ENCODE results near the gene LILRB2. TPM values are rescaled to one million over a fixed set of nuclear protein-coding genes. Genes with fewer than 3 reads are reported as not detected.
"Not testable (repeated sequence)": the region's sequence is repeated elsewhere in the genome, so short reads cannot be mapped to it uniquely, and the experiment has no call there.

The LILRB2 gene
- total RNA-seq, 1 donor from 2014 or later = 1.5 TPM

GRCh38 chr19:54302257-54302656, 21.3 kb upstream of the LILRB2 start:
- no peak for DNase-seq

- DNase-seq = no peak
These were observed 18.6 kb upstream of the LILRB2 start for GRCh38 chr19:54299515-54299914.

- DNase-seq = no peak
These were observed 18.2 kb upstream of the LILRB2 start for GRCh38 chr19:54299126-54299498.

DNA sequence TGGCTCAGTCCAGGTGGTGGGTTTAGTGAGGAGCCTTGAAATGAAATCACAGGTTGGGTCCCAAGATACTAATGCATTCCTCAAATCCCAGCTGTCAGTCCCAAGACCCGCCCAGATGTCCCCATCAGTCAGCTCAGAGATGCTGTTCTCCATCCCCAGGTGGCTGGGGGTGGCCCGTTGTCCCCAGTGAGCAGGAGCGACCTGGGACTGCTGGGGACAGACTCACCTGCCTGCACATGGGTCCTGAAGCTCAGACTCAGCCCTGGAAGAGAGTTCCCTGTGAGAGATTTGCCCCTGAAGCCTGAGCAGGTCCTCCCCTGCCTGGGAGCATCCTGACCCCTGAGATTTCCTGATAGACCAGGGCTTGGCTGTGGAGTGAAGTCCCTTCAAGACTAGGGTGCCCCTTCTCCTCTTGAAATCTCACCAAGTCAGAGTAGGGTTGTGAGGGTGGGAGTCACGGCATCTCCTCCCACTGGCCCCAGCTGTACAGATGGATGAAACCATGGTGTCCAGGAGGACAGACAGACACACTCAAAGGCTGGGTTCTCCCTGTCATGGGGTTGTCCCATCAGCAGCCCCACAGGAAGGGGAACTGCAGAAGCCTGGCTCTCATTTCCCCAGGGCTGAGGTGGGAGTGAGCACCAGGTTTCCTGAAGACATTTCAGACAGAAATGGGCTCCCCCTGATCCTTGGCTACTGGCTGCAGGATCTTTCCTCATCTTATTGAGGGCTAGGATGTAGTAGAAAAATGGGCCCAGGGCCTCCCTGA, 17.6 kb upstream of the LILRB2 start:
- DNase-seq = no peak

GRCh38 chr19:54297759-54298305, 16.9 kb upstream of the LILRB2 start:
- DNase-seq = no peak

DNA sequence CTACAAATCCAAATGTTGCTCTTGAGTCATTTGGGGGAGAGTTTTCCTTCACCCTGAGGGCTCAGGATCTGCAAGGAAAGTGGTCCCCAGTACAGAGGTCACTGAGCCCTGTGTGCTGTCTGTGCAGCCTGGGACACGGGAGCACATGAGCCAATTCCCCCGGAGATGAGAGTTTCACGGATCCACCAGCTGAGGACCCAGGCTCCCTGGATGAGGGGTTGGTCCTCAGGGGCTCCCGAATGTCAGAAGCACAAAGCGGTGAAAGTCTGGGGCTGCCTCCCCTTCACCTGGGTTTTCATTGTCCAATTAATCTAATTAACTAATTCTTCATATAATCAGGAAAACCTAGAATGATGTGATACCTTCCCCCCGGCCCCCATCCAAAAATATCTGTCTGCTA, 13.6 kb upstream of the LILRB2 start:
- no peak for DNase-seq

- DNase-seq = not testable (repeated sequence)
These were observed 8.2 kb upstream of the LILRB2 start for GRCh38 chr19:54289160-54289559.

GRCh38 chr19:54287456-54287855, 6.5 kb upstream of the LILRB2 start:
- DNase-seq = no peak

- DNase-seq = not testable (repeated sequence)
These were observed 5.4 kb upstream of the LILRB2 start for GRCh38 chr19:54286283-54286682.

DNA sequence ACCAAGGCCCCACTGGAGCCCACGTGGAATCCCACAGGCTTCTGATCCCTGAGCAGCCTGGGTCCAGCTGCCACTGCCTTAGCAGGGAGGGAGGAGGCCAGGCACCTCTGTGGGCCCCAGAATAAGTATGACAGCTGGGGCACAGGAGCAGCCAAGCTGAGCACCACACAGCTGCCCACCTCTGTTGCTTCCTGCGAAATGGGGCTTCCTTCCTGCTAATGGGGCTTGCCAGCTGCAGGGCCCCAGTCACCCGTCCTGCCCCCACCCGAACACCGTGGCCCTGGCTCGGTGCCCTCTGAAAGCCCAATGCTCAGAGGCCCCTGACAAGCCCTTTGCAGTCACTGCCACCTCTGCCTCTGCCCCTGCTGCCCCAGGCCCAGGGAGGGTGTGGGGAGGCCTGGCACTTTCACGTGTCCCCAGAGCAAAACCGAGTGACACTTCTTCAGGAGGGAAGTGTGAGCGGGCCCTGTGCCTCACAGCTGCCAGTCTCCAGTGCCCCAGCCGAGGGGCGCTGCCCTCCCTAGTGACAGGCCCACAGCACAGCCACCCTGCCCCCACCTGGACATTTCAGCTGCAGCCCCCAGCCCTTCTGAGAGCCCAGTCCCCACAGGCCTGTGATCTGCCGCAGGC, 4.6 kb upstream of the LILRB2 start:
- DNase-seq = not testable (repeated sequence)

- DNase-seq = no peak
These were observed 2.0 kb upstream of the LILRB2 start for GRCh38 chr19:54282686-54283470.

DNA sequence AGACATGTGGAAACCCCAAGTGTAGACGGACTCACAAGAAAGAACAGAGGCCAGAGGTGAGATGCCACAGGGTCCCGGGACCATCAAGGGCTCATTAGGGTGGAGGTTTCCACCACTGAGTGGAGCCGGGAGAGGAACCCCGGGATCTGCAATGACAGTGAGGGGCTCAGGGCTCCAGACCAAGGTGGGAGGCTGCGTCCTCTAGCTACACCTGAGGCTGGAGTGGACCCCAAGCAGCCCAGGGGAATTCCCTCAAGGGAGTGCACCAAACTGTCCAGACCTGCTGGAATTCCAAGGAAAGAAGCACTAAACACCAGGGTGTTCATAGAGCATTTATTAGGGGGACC, 792 bp upstream of the LILRB2 start:
- not testable (repeated sequence) for DNase-seq

DNA sequence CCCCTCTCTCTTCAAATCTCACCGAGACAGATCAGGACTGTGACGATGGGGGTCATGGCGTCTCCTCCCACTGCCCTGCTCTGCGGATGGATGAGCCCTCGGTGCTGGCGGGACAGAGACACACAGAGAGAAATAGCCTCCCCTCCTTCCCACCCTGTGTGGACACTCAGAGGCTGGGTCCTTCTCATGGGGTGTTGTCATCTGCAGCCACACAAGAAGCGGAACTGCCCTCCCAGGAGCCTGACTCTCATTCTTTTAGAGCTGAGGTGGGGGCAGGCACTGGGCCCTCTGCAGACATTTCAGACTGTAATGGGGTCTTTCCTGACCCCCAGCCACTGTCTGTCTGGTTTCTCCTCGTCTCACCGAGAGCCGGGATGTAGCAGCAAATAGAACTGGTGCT, 469 bp downstream of the LILRB2 start:
- DNase-seq = not testable (repeated sequence)

DNA sequence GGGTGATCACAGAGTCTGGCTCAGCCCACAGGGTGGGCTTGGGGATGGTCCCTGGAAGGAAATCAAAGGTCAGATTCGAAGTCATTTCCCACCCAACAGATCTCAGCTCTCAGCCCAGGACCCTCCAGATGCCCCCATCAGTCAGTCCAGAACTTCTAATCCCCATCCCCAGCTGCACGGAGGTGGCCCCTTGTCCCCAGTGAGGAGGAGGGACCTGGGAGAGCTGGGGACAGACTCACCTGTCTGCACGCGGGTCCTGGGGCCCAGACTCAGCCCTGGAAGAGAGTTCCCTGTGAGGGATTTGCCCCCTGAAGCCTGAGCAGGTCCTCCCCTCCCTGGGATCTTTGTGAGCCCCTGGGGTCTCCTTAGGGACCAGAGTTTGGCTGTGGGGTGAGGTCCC, 885 bp downstream of the LILRB2 start:
- not testable (repeated sequence) for DNase-seq

GRCh38 chr19:54279406-54279962, 1.4 kb downstream of the LILRB2 start:
- no peak for DNase-seq

- DNase-seq = not testable (repeated sequence)
These were observed 2.2 kb downstream of the LILRB2 start for GRCh38 chr19:54278571-54279195.

DNA sequence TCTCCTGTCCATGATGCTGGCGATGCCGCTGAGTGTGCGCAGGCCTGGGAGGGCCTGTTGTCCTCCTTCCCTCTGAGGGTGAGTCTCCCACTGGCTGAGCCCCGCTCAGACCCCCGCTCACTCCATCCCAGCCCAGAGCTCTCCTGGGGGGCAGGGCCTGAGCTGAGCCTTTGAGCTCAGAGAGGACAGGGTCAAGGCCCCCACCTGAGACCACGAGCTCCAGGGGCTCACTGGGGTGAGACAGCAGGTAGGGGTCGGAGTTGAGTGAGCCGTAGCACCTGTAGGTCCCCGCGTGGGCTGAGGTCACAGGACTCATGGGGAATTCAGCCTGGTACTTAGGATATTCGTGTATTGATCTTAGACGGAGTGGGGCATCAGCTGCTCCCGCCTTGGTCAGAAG, 2.9 kb downstream of the LILRB2 start:
- DNase-seq = not testable (repeated sequence)

DNA sequence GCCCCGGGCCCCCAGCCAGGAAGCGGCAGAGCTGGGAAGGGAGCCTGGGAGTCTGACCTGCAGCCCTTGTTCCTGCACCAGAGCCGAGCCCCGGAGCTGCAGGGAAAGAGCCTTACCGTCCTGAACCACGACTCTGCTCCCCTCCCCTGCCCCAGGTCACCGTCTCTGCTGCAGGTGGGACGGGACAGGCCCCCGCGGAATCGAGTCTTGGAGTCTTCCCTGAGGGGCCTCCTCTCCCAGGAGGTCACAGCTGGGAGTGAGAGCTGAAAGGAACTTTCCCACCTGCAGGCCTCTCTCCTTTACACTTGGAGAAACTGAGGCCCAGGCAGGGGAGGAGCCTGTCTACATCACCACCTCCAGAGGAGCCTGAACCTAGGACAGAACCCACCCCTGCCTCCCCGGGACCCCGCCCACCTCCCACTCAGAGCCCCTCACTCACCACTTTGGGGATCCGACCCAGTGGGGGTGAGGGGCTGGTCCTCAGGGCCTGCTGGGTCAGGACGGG, 3.7 kb downstream of the LILRB2 start:
- DNase-seq = not testable (repeated sequence)

GRCh38 chr19:54275951-54276350, 5.0 kb downstream of the LILRB2 start:
- DNase-seq = no peak

- not testable (repeated sequence) for DNase-seq
These were observed 6.4 kb downstream of the LILRB2 start for GRCh38 chr19:54274516-54274915.

- DNase-seq = no peak
These were observed 7.1 kb downstream of the LILRB2 start for GRCh38 chr19:54273821-54274220.

DNA sequence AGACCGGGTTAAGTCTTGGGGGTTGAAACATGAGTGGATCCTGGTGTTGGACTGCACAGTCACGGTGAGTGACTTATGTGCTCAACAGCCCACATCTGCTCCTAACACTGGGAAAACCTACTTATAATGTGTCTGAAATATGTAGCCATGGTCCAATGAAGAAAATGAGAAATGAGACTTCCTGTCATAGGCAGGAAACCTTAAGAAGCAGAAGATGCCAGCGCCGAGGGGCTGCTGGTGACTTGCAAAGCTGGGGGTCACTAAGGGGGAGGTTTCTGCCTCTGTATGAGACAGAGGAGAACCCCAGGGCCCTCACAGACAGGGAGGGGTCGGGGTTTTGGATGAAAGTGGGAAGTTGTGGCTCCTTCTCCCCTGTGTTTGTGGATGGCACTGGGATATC, 8.7 kb downstream of the LILRB2 start:
- DNase-seq = not testable (repeated sequence)
